Neuronal stem cell (in vitro differentiated cells): ENCODE results near the gene DIAPH2.
A peak's percentile ranks its signal among the peaks of the same experiment; 100 is the strongest.

Experiments
- DNase-seq: peaks from one replicate; pipeline ENCODE4 v3.0.0-alpha.2; 2013; ENCODE audit warnings: low spot score
- H2AFZ ChIP-seq: one replicate; pipeline ENCODE4 v1.6.1; 2013; ENCODE audit warnings: mild to moderate bottlenecking, low read length, inconsistent platforms
- H2AK5ac ChIP-seq: 2 replicates; pipeline ENCODE4 v1.6.1; 2013; ENCODE audit warnings: low read depth, mild to moderate bottlenecking, inconsistent platforms, low read length, moderate library complexity, mixed read lengths
- H2BK120ac ChIP-seq: 2 replicates; pipeline ENCODE4 v1.6.1; 2013; ENCODE audit warnings: low read depth, mild to moderate bottlenecking, inconsistent platforms, low read length, moderate library complexity, mixed read lengths
- H2BK12ac ChIP-seq: one replicate; pipeline ENCODE4 v1.6.1; 2013; ENCODE audit warnings: low read length, inconsistent platforms
- H2BK15ac ChIP-seq: 2 replicates; pipeline ENCODE4 v1.6.1; 2013; ENCODE audit warnings: mild to moderate bottlenecking, low read length, inconsistent platforms, mixed read lengths
- H2BK5ac ChIP-seq: one replicate; pipeline ENCODE4 v1.6.1; 2013; ENCODE audit warnings: inconsistent platforms, mild to moderate bottlenecking, low read length, moderate library complexity
- H3K14ac ChIP-seq: one replicate; pipeline ENCODE4 v1.6.1; 2013; ENCODE audit warnings: low read length, inconsistent platforms
- H3K18ac ChIP-seq: 2 replicates; pipeline ENCODE4 v1.6.1; 2013; ENCODE audit warnings: low read length, inconsistent platforms
- H3K23ac ChIP-seq: 2 replicates; pipeline ENCODE4 v1.6.1; 2013; ENCODE audit warnings: low read depth, mild to moderate bottlenecking, mixed read lengths, low read length, inconsistent platforms; ENCODE audit not compliant: poor library complexity
- H3K27ac ChIP-seq: replicated peaks from 3 replicates; pipeline ENCODE4 v1.5.1; 2013; ENCODE audit warnings: low read length, inconsistent platforms
- H3K27me3 ChIP-seq, 3 experiments: 2 replicates each; pipeline ENCODE4 v1.6.1; 2013; ENCODE audit warnings: low read length in 3 of 3, mild to moderate bottlenecking in 2 of 3, inconsistent platforms in 1 of 3, low read depth in 1 of 3, mixed read lengths in 1 of 3, moderate library complexity in 1 of 3; ENCODE audit not compliant: control insufficient read depth in 3 of 3, insufficient read depth in 3 of 3
- H3K36me3 ChIP-seq, 2 donors: replicated peaks in 1 of 2; 2 replicates each; pipeline ENCODE4 v1.6.1; 2013; ENCODE audit warnings: low read length in 2 of 2; ENCODE audit not compliant: control insufficient read depth in 2 of 2, insufficient read depth in 2 of 2
- H3K4ac ChIP-seq: 2 replicates; pipeline ENCODE4 v1.6.1; 2013; ENCODE audit warnings: inconsistent platforms, mild to moderate bottlenecking, low read length, moderate library complexity
- H3K4me1 ChIP-seq, 2 donors: 1 replicate in 1 of 2; 2 replicates in 1 of 2; pipeline ENCODE4 v1.6.1; 2013; ENCODE audit warnings: low read length in 2 of 2, low read depth in 1 of 2; ENCODE audit not compliant: control insufficient read depth in 2 of 2, insufficient read depth in 1 of 2
- H3K4me2 ChIP-seq: one replicate; pipeline ENCODE4 v1.6.1; 2013; ENCODE audit warnings: mild to moderate bottlenecking, low read length, inconsistent platforms; ENCODE audit not compliant: insufficient read depth, poor library complexity, severe bottlenecking
- H3K4me3 ChIP-seq, 2 donors: 2 replicates each; pipeline ENCODE4 v1.5.1; 2013; ENCODE audit warnings: low read length in 2 of 2, mild to moderate bottlenecking in 2 of 2, inconsistent platforms in 1 of 2, moderate library complexity in 1 of 2
- H3K79me1 ChIP-seq: one replicate; pipeline ENCODE4 v1.6.1; 2013; ENCODE audit warnings: low read depth, mild to moderate bottlenecking, inconsistent platforms, low read length, moderate library complexity
- H3K9ac ChIP-seq: one replicate; pipeline ENCODE4 v1.6.1; 2013; ENCODE audit warnings: mild to moderate bottlenecking, low read depth, low read length, inconsistent platforms; ENCODE audit not compliant: poor library complexity
- H3K9me3 ChIP-seq, 2 donors: replicated peaks in 1 of 2; 2 replicates each; pipeline versions ENCODE3 to v1.6.1; 2013; ENCODE audit warnings: low read length in 2 of 2, mild to moderate bottlenecking in 2 of 2, inconsistent platforms in 1 of 2, low read depth in 1 of 2, mixed read lengths in 1 of 2, moderate library complexity in 1 of 2; ENCODE audit not compliant: control insufficient read depth in 2 of 2, insufficient read depth in 1 of 2
- H4K8ac ChIP-seq: one replicate; pipeline ENCODE4 v1.6.1; 2013; ENCODE audit warnings: low read depth, mild to moderate bottlenecking, inconsistent platforms, low read length, moderate library complexity
- H4K91ac ChIP-seq: one replicate; pipeline ENCODE4 v1.6.1; 2013; ENCODE audit warnings: low read length, low read depth, mild to moderate bottlenecking, inconsistent platforms; ENCODE audit not compliant: poor library complexity
- WGBS, 2 donors: extraction: QIAGEN DNeasy Blood & Tissue Kit; methylation state at CpG; one replicate each; pipeline ENCODE4 v1.1.7; 2013; ENCODE audit warnings: missing lambda C conversion rate in 2 of 2, mixed read lengths in 1 of 2; ENCODE audit not compliant: insufficient read length in 2 of 2, insufficient replicate concordance in 1 of 2; ENCODE audit errors: extremely low coverage in 2 of 2; 5-methylcytosine and 5-hydroxymethylcytosine counted together

DIAPH2 gene

GRCh38 chrX:97553833-97554232, 869.2 kb downstream of the DIAPH2 start:
- H3K4ac ChIP-seq, result no peak overlapping the region
- H2BK15ac ChIP-seq, result no peak overlapping the region
- no peaks in the 10 kb centered on the region for H3K27me3 ChIP-seq
- H3K27ac ChIP-seq, result no peak overlapping the region
- no peak overlapping the region for H3K9ac ChIP-seq
- no peak overlapping the region for H3K4me2 ChIP-seq
- no peaks in the 10 kb centered on the region for H3K4me1 ChIP-seq
- H3K9me3 ChIP-seq, result no peaks in the 10 kb centered on the region
- no peak overlapping the region for H2AK5ac ChIP-seq
- H2AFZ ChIP-seq, result no peak overlapping the region
- WGBS, 2 donors, result no CpG with 5 or more reads among the region's 2 CpGs
- no peak overlapping the region for H3K18ac ChIP-seq
- no peak overlapping the region for H3K23ac ChIP-seq
- H3K4me3 ChIP-seq, result no peak overlapping the region
- H2BK12ac ChIP-seq, result no peak overlapping the region
- H3K14ac ChIP-seq, result no peak overlapping the region
- no peak overlapping the region for H4K8ac ChIP-seq
- no peak overlapping the region for H4K91ac ChIP-seq
- H3K36me3 ChIP-seq, result no peaks in the 10 kb centered on the region
- no peak overlapping the region for H2BK5ac ChIP-seq
- no peak overlapping the region for H2BK120ac ChIP-seq
- DNase-seq, result no peak
- no peaks in the 10 kb centered on the region for H3K79me1 ChIP-seq

GRCh38 chrX:97556359-97556758, 871.7 kb downstream of the DIAPH2 start:
- Histone ChIP-seq H2BK12ac (no peak overlapping the region), H2AK5ac (no peak overlapping the region), H3K36me3 (no peaks in the 10 kb centered on the region), H3K9me3 (no peaks in the 10 kb centered on the region), H3K4ac (no peak overlapping the region), H3K14ac (no peak overlapping the region), H2AFZ (no peak overlapping the region), H3K23ac (no peak overlapping the region), H3K27me3 (no peaks in the 10 kb centered on the region), H3K9ac (no peak overlapping the region), H3K4me3 (no peak overlapping the region), H3K27ac (no peak overlapping the region), H4K8ac (no peak overlapping the region), H3K4me1 (no peaks in the 10 kb centered on the region), H4K91ac (no peak overlapping the region), H3K18ac (no peak overlapping the region), H2BK5ac (no peak overlapping the region), H2BK120ac (no peak overlapping the region), H3K79me1 (no peaks in the 10 kb centered on the region), H2BK15ac (no peak overlapping the region), H3K4me2 (no peak overlapping the region)
- no CpG with 5 or more reads among the region's 3 CpGs for WGBS, 2 donors
- DNase-seq, result no peak

GRCh38 chrX:97563531-97564133, 879.0 kb downstream of the DIAPH2 start:
- no peak overlapping the region for H2BK5ac ChIP-seq
- H4K91ac ChIP-seq, result no peak overlapping the region
- H4K8ac ChIP-seq, result no peak overlapping the region
- no peaks in the 10 kb centered on the region for H3K36me3 ChIP-seq
- H2AK5ac ChIP-seq, result no peak overlapping the region
- H3K4me3 ChIP-seq, result no peak overlapping the region
- H2BK120ac ChIP-seq, result no peak overlapping the region
- H2AFZ ChIP-seq, result peak overlapping the region; percentile 77
- H3K14ac ChIP-seq, result no peak overlapping the region
- H3K4ac ChIP-seq, result no peak overlapping the region
- no peak overlapping the region for H3K9ac ChIP-seq
- H3K27ac ChIP-seq, result no peak overlapping the region
- H3K18ac ChIP-seq, result no peak overlapping the region
- no peaks in the 10 kb centered on the region for H3K4me1 ChIP-seq
- no peak overlapping the region for H2BK15ac ChIP-seq
- DNase-seq, result no peak
- no CpG with 5 or more reads among the region's 4 CpGs for WGBS, 2 donors
- H3K27me3 ChIP-seq, result no peaks in the 10 kb centered on the region
- no peaks in the 10 kb centered on the region for H3K79me1 ChIP-seq
- H3K4me2 ChIP-seq, result no peak overlapping the region
- no peak overlapping the region for H3K23ac ChIP-seq
- no peak overlapping the region for H2BK12ac ChIP-seq
- no peaks in the 10 kb centered on the region for H3K9me3 ChIP-seq

- Histone ChIP-seq H3K27me3 (no peaks in the 10 kb centered on the region), H3K9ac (no peak overlapping the region), H2AFZ (peak overlapping the region; percentile 77), H2BK5ac (no peak overlapping the region), H2BK15ac (no peak overlapping the region), H3K18ac (no peak overlapping the region), H2AK5ac (no peak overlapping the region), H3K9me3 (no peaks in the 10 kb centered on the region), H4K8ac (no peak overlapping the region), H2BK12ac (no peak overlapping the region), H4K91ac (no peak overlapping the region), H3K79me1 (no peaks in the 10 kb centered on the region), H3K4me2 (no peak overlapping the region), H2BK120ac (no peak overlapping the region), H3K4me1 (no peaks in the 10 kb centered on the region), H3K36me3 (no peaks in the 10 kb centered on the region), H3K4ac (no peak overlapping the region), H3K23ac (no peak overlapping the region), H3K27ac (no peak overlapping the region), H3K14ac (no peak overlapping the region), H3K4me3 (no peak overlapping the region)
- no CpG with 5 or more reads among the region's 2 CpGs for WGBS, 2 donors
- no peak for DNase-seq
These were observed 879.9 kb downstream of the DIAPH2 start for GRCh38 chrX:97564496-97564895.
